A549 treated with DMSO at 1 μM for 4 hours (cell line): ENCODE measurements around the gene GPX2. TPM values are rescaled to one million over a fixed set of nuclear protein-coding genes. Genes with fewer than 3 reads are reported as not detected.

Source experiments
- total RNA-seq: library from RNA; stranded (reverse); fragments of 200-300 nt; extraction: Qiagen RNA extraction; gene quantifications from 5 replicates; pipeline ENCODE4 v1.2.3, GENCODE V29; 2022; ENCODE audit warnings: low read depth

Gene GPX2
- 182 to 299 TPM (median 204 TPM) in 5 replicates for total RNA-seq

DNA sequence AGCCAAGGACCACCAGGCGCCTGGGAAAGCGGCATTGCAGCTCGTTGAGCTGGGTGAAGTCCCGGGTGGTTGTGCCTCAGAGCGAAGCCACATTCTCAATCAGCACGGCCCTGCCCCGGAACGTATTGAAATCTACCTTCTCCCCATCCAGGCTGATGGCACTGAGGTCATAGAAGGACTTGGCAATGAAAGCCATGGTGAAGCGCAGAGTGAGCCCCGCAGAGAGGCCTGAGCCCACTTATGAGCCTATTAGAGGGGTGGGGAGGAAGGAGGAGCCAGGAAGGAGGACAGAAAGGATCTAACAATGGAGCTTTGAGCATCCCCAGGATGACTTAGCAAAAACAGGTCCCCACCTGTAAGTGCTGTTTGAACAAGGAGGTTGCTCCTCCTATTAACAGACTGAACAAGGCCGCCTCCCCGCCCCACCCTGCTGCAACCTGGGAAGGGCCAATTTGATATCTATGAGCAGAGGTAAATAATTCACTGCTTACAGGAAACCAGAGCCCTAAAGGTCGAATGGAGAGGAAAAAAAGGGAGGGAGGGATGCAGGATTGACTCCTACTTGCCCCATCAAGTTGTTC is at the start of gene GPX2:
Gene GPX2, minus strand, starts transcription at position 215 of the 581 bp plus-strand sequence. Its CDS starts 19 bp downstream, at position 196.

DNA sequence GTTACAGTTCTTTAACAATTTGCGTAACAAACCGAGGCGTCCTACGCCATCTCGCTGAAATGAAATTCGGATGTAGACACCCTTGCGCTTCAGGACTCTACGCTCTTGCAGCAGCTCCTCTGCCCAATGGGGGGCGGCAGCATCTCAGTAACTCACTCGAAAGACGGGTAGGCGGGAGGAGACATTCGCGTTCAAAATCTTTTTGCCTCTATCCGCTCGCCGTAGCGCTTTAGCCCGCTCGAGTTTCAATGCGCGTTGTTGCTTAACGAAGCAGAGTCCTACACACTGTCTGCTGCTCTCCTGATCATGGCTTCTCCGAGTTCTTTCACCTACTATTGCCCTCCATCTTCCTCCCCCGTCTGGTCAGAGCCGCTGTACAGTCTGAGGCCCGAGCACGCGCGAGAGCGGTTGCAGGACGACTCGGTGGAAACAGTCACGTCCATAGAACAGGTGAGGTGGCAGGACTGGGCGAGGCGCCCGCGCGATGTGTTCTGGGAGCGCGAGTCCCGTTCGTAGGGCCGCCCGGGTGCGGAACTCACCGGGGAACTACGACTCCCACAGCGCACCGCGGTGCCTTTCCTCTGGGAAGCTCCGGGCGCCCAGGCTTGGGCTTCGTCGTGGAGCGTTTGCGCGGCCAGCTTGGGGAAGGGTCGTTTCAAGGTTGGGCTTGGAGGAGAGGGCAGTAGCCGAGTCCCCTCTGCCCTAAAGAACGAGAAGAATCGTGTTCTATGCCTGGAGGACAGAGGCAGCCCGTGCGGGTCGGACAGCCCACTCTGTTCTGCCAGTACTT is 44.3 kb upstream of the GPX2 start, which contains the start of gene FNTB:
Gene FNTB, plus strand, starts transcription at position 248 of the 790 bp plus-strand sequence. Its CDS starts 59 bp downstream, at position 307.

DNA sequence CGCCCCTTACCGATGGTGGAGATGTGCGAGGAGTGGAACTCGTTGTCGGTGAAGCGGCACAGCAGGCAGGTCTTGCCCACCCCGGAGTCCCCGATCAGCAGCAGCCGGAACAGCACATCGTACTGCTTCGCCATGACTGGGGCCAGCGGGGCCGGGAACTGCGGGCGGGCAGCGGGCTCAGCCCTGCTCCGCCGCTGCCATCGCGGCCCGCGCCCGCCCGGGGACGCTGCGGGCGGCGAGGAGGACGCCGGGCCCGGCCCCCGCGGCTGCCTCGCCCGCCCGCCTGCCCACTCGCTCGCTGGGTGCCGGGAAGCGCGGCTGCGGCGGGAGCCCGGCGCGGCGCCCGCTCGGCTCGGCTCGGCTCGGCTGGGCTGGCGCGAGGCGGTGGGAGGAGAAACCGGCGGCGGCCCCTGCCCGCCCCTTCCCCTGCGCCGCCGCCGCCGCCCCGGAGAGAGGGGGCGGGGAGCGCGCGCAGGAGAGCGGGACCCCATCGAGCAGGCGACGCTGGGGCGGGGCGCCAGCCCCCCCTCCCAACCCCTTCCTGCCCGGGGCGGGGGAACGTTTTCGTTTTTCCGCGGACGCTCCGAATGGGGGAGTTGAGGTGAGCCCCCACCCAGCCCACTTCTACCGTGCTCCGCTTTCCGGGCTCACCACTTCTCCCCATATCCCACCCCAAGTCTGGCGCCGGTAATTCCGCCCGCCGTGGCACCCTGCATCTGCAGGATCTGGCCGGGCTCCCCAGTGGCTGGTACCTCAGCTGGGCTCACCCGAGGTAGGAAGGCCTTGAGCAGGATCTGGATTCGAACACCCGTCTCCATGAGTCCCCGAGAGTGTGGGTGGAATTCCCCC is 29.6 kb upstream of the GPX2 start, which contains the start of gene RAB15:
Gene RAB15, minus strand, starts transcription at position 394 of the 849 bp plus-strand sequence. Its CDS starts 260 bp downstream, at position 134.

DNA sequence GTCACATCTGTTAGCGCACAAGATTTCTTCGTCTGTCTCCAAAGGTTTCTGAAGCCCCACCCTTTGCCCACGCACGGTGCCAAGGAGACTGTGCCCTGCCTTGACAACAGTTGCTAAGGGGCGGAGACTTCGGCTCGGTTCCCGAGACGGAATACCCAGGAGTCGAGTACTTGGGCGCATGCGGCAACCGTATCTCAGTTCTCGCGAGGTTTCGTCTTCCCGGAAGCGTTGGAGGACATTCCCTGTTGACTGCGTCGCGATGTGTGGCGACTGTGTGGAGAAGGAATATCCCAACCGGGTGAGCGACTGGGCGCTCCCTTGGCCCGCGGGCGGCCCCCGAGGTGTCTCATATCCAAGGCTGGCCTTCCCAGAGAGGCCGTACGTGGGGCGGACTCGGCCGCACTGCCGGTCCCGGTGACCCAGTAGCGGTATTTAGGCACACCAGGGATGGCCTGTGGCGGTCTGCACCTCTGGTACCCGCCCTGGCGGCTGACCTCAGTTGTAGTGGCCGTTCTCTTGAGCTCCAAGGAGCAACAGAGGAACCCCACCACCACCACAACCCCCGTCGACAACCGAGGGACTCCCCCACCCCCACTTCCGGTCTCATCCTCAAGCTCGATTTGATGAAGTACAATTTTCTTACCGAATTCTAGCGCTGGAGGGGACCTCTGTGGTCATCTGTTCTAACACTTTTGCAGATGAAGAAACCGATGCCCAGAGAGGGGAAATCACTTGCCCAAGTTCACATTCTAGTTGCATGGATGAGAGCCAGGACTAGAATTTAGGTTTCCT is 28.1 kb downstream of the GPX2 start, which contains the start of gene CHURC1:
Gene CHURC1, plus strand, starts transcription at position 219 of the 792 bp plus-strand sequence. Its CDS starts 41 bp downstream, at position 260.

Other genes with a start within 250 kb of the GPX2 start
- gene PLEKHG3, start 238.3 kb downstream of the GPX2 start, total RNA-seq, result 32.1 to 54.8 TPM (median 51.5 TPM) in 5 replicates
- gene SPTB, start 62.8 kb downstream of the GPX2 start, total RNA-seq, result 0.80 to 1.1 TPM (median 1.00 TPM) in 5 replicates
- 75.3 to 114 TPM (median 79.0 TPM) in 5 replicates for gene CHURC1, start 28.3 kb downstream of the GPX2 start, total RNA-seq
- 17.1 to 20.0 TPM (median 18.4 TPM) in 5 replicates for gene RAB15, start 29.6 kb upstream of the GPX2 start, total RNA-seq
- 21.8 to 27.0 TPM (median 24.0 TPM) in 5 replicates for gene FNTB, start 44.1 kb upstream of the GPX2 start, total RNA-seq
- 60.1 to 82.6 TPM (median 63.1 TPM) in 5 replicates for gene MAX, start 159.8 kb upstream of the GPX2 start, total RNA-seq